WTC11 (cell line): ENCODE results near the gene CELF2.

Source experiments
- ATF1 ChIP-seq: sonication (generic); formaldehyde crosslinking; IDR thresholded peaks from 2 replicates; pipeline ENCODE4 v1.8.1; 2023; ENCODE audit warnings: mild to moderate bottlenecking, moderate library complexity, missing genetic modification reagents
- CBFB ChIP-seq: sonication (generic); formaldehyde crosslinking; IDR thresholded peaks from 2 replicates; pipeline ENCODE4 v1.8.1; 2022; ENCODE audit warnings: mild to moderate bottlenecking, low read depth, missing genetic modification reagents
- CREB1 ChIP-seq: sonication (generic); formaldehyde crosslinking; IDR thresholded peaks from 2 replicates; pipeline ENCODE4 v1.8.0; 2023; ENCODE audit warnings: mild to moderate bottlenecking, missing genetic modification reagents
- CREM ChIP-seq: sonication (generic); formaldehyde crosslinking; IDR thresholded peaks from 2 replicates; pipeline ENCODE4 v1.8.1; 2022; ENCODE audit warnings: mild to moderate bottlenecking, missing genetic modification reagents, moderate library complexity
- GABPB1 ChIP-seq: sonication (generic); formaldehyde crosslinking; IDR thresholded peaks from 2 replicates; pipeline ENCODE4 v1.8.1; 2023; ENCODE audit warnings: mild to moderate bottlenecking, missing genetic modification reagents
- JUN ChIP-seq: sonication (generic); formaldehyde crosslinking; IDR thresholded peaks from 2 replicates; pipeline ENCODE4 v1.8.0; 2023; ENCODE audit warnings: mild to moderate bottlenecking, missing genetic modification reagents
- MXD4 ChIP-seq: fragments of 250-450 bp; sonication (Bioruptor Pico); IDR thresholded peaks from 2 replicates; pipeline ENCODE4 v1.8.0; 2021; ENCODE audit warnings: mild to moderate bottlenecking, moderate library complexity, borderline replicate concordance
- TF ChIP-seq, protein P1 (sequence below): fragments of 250-450 bp; sonication (Bioruptor Pico); IDR thresholded peaks from 2 replicates; pipeline ENCODE4 v1.9.0; 2021; ENCODE audit warnings: mild to moderate bottlenecking, borderline replicate concordance
- TF ChIP-seq, protein P2 (sequence below): fragments of 200-600 bp; IDR thresholded peaks from 2 replicates; pipeline ENCODE4 v1.8.0; 2022; ENCODE audit warnings: antibody characterized with exemption
- TF ChIP-seq, protein P3 (sequence below): sonication (generic); formaldehyde crosslinking; IDR thresholded peaks from 2 replicates; pipeline ENCODE4 v1.8.1; 2023; ENCODE audit warnings: mild to moderate bottlenecking, missing genetic modification reagents, borderline replicate concordance
- TF ChIP-seq, protein P4 (sequence below): sonication (generic); formaldehyde crosslinking; IDR thresholded peaks from 2 replicates; pipeline ENCODE4 v1.8.1; 2023; ENCODE audit warnings: mild to moderate bottlenecking, moderate library complexity, missing genetic modification reagents
- TF ChIP-seq, protein P5 (sequence below): sonication (generic); formaldehyde crosslinking; IDR thresholded peaks from 2 replicates; pipeline ENCODE4 v1.8.0; 2022; ENCODE audit warnings: mild to moderate bottlenecking, missing genetic modification reagents
- TF ChIP-seq, protein P6 (sequence below): sonication (generic); formaldehyde crosslinking; IDR thresholded peaks from 2 replicates; pipeline ENCODE4 v1.8.0; 2023; ENCODE audit warnings: mild to moderate bottlenecking, missing genetic modification reagents
- TF ChIP-seq, protein P7 (sequence below): sonication (generic); formaldehyde crosslinking; IDR thresholded peaks from 2 replicates; pipeline ENCODE4 v1.8.0; 2023; ENCODE audit warnings: missing genetic modification reagents

DNA sequence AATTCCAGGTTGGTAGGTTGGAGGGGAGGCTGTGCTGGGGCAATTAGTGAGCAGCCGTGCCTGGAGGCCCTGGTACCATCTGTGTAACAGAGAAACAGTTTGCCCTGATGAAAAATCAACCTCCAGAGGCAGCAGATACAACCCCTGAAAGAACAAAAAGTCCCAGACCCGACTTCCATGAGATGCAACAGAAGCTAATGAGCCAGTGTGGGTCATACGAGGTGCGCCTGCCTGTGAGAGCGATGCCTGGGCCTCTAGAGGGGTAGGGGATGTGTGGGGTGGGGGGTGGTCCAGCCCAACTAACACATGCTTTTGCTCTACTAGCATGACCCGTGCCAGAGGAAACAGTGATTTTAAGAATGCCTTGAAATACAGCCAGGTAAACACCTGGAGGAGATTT is 39.3 kb downstream of the CELF2 start:
- TF ChIP-seq, protein P1, sequence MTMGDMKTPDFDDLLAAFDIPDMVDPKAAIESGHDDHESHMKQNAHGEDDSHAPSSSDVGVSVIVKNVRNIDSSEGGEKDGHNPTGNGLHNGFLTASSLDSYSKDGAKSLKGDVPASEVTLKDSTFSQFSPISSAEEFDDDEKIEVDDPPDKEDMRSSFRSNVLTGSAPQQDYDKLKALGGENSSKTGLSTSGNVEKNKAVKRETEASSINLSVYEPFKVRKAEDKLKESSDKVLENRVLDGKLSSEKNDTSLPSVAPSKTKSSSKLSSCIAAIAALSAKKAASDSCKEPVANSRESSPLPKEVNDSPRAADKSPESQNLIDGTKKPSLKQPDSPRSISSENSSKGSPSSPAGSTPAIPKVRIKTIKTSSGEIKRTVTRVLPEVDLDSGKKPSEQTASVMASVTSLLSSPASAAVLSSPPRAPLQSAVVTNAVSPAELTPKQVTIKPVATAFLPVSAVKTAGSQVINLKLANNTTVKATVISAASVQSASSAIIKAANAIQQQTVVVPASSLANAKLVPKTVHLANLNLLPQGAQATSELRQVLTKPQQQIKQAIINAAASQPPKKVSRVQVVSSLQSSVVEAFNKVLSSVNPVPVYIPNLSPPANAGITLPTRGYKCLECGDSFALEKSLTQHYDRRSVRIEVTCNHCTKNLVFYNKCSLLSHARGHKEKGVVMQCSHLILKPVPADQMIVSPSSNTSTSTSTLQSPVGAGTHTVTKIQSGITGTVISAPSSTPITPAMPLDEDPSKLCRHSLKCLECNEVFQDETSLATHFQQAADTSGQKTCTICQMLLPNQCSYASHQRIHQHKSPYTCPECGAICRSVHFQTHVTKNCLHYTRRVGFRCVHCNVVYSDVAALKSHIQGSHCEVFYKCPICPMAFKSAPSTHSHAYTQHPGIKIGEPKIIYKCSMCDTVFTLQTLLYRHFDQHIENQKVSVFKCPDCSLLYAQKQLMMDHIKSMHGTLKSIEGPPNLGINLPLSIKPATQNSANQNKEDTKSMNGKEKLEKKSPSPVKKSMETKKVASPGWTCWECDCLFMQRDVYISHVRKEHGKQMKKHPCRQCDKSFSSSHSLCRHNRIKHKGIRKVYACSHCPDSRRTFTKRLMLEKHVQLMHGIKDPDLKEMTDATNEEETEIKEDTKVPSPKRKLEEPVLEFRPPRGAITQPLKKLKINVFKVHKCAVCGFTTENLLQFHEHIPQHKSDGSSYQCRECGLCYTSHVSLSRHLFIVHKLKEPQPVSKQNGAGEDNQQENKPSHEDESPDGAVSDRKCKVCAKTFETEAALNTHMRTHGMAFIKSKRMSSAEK (CRISPR knock-in tag), result no peak
- no peak for TF ChIP-seq JUN (CRISPR knock-in tag)
- TF ChIP-seq, protein P2, sequence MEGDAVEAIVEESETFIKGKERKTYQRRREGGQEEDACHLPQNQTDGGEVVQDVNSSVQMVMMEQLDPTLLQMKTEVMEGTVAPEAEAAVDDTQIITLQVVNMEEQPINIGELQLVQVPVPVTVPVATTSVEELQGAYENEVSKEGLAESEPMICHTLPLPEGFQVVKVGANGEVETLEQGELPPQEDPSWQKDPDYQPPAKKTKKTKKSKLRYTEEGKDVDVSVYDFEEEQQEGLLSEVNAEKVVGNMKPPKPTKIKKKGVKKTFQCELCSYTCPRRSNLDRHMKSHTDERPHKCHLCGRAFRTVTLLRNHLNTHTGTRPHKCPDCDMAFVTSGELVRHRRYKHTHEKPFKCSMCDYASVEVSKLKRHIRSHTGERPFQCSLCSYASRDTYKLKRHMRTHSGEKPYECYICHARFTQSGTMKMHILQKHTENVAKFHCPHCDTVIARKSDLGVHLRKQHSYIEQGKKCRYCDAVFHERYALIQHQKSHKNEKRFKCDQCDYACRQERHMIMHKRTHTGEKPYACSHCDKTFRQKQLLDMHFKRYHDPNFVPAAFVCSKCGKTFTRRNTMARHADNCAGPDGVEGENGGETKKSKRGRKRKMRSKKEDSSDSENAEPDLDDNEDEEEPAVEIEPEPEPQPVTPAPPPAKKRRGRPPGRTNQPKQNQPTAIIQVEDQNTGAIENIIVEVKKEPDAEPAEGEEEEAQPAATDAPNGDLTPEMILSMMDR, result no peak
- TF ChIP-seq, protein P3, sequence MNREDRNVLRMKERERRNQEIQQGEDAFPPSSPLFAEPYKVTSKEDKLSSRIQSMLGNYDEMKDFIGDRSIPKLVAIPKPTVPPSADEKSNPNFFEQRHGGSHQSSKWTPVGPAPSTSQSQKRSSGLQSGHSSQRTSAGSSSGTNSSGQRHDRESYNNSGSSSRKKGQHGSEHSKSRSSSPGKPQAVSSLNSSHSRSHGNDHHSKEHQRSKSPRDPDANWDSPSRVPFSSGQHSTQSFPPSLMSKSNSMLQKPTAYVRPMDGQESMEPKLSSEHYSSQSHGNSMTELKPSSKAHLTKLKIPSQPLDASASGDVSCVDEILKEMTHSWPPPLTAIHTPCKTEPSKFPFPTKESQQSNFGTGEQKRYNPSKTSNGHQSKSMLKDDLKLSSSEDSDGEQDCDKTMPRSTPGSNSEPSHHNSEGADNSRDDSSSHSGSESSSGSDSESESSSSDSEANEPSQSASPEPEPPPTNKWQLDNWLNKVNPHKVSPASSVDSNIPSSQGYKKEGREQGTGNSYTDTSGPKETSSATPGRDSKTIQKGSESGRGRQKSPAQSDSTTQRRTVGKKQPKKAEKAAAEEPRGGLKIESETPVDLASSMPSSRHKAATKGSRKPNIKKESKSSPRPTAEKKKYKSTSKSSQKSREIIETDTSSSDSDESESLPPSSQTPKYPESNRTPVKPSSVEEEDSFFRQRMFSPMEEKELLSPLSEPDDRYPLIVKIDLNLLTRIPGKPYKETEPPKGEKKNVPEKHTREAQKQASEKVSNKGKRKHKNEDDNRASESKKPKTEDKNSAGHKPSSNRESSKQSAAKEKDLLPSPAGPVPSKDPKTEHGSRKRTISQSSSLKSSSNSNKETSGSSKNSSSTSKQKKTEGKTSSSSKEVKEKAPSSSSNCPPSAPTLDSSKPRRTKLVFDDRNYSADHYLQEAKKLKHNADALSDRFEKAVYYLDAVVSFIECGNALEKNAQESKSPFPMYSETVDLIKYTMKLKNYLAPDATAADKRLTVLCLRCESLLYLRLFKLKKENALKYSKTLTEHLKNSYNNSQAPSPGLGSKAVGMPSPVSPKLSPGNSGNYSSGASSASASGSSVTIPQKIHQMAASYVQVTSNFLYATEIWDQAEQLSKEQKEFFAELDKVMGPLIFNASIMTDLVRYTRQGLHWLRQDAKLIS (CRISPR knock-in tag), result no peak
- TF ChIP-seq CREB1 (CRISPR knock-in tag), result no peak
- TF ChIP-seq, protein P4, sequence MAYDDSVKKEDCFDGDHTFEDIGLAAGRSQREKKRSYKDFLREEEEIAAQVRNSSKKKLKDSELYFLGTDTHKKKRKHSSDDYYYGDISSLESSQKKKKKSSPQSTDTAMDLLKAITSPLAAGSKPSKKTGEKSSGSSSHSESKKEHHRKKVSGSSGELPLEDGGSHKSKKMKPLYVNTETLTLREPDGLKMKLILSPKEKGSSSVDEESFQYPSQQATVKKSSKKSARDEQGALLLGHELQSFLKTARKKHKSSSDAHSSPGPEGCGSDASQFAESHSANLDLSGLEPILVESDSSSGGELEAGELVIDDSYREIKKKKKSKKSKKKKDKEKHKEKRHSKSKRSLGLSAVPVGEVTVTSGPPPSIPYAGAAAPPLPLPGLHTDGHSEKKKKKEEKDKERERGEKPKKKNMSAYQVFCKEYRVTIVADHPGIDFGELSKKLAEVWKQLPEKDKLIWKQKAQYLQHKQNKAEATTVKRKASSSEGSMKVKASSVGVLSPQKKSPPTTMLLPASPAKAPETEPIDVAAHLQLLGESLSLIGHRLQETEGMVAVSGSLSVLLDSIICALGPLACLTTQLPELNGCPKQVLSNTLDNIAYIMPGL (CRISPR knock-in tag), result no peak
- TF ChIP-seq, protein P5, sequence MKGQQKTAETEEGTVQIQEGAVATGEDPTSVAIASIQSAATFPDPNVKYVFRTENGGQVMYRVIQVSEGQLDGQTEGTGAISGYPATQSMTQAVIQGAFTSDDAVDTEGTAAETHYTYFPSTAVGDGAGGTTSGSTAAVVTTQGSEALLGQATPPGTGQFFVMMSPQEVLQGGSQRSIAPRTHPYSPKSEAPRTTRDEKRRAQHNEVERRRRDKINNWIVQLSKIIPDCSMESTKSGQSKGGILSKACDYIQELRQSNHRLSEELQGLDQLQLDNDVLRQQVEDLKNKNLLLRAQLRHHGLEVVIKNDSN (CRISPR knock-in tag), result no peak
- TF ChIP-seq MXD4 (CRISPR knock-in tag), result no peak
- TF ChIP-seq, protein P6, sequence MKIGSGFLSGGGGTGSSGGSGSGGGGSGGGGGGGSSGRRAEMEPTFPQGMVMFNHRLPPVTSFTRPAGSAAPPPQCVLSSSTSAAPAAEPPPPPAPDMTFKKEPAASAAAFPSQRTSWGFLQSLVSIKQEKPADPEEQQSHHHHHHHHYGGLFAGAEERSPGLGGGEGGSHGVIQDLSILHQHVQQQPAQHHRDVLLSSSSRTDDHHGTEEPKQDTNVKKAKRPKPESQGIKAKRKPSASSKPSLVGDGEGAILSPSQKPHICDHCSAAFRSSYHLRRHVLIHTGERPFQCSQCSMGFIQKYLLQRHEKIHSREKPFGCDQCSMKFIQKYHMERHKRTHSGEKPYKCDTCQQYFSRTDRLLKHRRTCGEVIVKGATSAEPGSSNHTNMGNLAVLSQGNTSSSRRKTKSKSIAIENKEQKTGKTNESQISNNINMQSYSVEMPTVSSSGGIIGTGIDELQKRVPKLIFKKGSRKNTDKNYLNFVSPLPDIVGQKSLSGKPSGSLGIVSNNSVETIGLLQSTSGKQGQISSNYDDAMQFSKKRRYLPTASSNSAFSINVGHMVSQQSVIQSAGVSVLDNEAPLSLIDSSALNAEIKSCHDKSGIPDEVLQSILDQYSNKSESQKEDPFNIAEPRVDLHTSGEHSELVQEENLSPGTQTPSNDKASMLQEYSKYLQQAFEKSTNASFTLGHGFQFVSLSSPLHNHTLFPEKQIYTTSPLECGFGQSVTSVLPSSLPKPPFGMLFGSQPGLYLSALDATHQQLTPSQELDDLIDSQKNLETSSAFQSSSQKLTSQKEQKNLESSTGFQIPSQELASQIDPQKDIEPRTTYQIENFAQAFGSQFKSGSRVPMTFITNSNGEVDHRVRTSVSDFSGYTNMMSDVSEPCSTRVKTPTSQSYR (CRISPR knock-in tag), result no peak
- TF ChIP-seq CREM (CRISPR knock-in tag), result no peak
- no peak for TF ChIP-seq GABPB1 (CRISPR knock-in tag)
- TF ChIP-seq ATF1 (CRISPR knock-in tag), result no peak
- no peak for TF ChIP-seq CBFB (CRISPR knock-in tag)
- TF ChIP-seq, protein P7, sequence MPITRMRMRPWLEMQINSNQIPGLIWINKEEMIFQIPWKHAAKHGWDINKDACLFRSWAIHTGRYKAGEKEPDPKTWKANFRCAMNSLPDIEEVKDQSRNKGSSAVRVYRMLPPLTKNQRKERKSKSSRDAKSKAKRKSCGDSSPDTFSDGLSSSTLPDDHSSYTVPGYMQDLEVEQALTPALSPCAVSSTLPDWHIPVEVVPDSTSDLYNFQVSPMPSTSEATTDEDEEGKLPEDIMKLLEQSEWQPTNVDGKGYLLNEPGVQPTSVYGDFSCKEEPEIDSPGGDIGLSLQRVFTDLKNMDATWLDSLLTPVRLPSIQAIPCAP (CRISPR knock-in tag), result no peak
